RPMI8226 (cell line): Measurements from ENCODE around the gene ATP6V0A4.
"Not testable (repeated sequence)": the region's sequence is repeated elsewhere in the genome, so short reads cannot be mapped to it uniquely, and the experiment has no call there.

Experiments used
- DNase-seq: peaks from one replicate; pipeline ENCODE4 v3.0.0-alpha.2; 2015

ATP6V0A4 gene

GRCh38 chr7:138797715-138798320, at the start of gene ATP6V0A4, which contains the start of gene TMEM213:
Gene ATP6V0A4 (minus strand): TSS chr7:138798196. CDS start chr7:138771247, 26,949 bp downstream.
Gene TMEM213 (plus strand): TSS chr7:138797994. CDS start chr7:138798105, 111 bp downstream.
- DNase-seq, result no peak

GRCh38 chr7:138845711-138846110, 47.7 kb upstream of the ATP6V0A4 start:
- no peak for DNase-seq

DNA sequence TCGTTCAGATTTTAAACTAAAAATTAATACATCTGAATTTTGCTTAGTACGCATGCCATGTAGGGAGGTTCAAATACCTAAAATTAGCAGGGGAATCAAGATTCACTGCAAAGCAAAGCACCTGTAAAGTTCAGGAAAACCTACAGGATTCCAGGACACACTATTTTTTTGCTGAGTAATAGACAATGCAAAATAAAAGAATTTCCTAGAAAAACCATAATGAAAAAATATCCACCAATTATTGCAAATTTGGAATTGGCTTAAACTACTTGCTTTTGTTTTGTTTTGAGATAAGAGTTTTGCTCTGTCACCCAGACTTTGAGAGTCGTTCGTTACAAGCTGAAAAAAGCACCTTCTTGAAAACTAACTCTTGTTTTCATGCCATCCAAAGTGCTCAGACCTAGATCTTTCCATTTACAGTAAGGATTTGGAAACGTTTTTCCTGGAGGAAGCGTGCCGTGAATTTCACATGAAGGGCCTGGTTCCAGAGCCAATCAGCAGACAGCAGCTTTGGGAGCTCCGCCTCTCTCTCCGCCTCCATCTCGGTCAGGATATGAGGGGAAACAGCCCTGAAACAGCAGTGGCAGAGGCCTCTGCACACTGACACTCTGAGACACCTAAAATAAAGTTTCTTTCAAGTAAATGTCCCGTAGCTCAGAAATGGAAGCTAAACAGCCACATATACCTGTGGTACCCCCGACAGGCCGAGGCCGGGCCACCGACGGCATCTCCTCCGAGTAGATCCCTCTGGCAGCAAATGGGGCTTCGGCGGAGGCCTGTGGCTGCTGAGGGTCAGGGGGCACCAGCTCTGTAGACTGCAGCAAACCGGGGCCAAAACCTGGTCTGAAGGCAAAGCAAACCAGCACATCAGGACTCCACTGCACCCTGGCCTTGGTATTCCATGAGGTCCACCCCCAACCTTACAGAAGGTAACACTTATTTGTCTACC, 45.9 kb upstream of the ATP6V0A4 start:
- DNase-seq, result no peak

DNA sequence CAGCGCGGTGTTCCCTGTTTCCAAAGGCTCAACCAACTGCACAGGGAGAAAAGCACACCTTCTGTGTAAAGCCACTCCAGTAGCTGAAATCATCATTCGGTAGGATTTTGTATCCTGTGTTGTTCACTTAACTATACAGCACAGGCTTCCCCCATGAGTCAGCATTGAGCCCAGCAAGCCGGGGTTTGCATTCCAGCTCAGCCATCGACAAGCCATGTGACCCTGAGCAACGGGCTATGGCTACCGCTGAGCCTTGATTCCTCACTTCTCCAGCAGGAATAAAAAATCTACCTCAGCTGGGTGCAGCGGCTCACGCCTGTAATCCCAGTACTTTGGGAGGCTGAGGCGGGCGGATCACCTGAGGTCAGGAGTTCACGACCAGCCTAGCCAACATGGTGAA, 44.1 kb upstream of the ATP6V0A4 start:
- no peak for DNase-seq

- no peak for DNase-seq
Observed at GRCh38 chr7:138838166-138838565, 40.2 kb upstream of the ATP6V0A4 start.

- peak; percentile 10 for DNase-seq
Observed at GRCh38 chr7:138837627-138838026, 39.6 kb upstream of the ATP6V0A4 start.

GRCh38 chr7:138835087-138835486, 37.1 kb upstream of the ATP6V0A4 start:
- DNase-seq, result no peak

GRCh38 chr7:138834583-138834982, 36.6 kb upstream of the ATP6V0A4 start:
- DNase-seq, result no peak

DNA sequence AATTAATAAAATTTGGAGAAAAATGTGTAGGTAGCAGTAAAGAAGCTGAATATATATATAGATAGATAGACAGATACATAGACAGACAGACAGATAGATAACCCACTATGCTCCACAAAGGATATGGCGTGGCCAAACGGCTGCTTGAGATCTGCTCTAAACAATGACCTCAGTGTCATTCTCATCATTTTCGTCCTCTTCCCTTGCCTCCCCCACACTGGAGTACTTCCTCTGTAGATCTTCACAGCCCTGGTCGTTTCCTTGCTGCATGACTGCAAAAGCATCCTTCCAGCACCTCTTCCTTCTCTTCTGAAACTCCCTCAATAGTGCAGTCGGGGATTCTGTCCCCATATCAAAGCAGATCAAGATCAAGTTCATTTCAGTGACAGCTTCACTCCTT, 35.6 kb upstream of the ATP6V0A4 start:
- no peak for DNase-seq

- no peak for DNase-seq
Observed at GRCh38 chr7:138832966-138833365, 35.0 kb upstream of the ATP6V0A4 start.

DNA sequence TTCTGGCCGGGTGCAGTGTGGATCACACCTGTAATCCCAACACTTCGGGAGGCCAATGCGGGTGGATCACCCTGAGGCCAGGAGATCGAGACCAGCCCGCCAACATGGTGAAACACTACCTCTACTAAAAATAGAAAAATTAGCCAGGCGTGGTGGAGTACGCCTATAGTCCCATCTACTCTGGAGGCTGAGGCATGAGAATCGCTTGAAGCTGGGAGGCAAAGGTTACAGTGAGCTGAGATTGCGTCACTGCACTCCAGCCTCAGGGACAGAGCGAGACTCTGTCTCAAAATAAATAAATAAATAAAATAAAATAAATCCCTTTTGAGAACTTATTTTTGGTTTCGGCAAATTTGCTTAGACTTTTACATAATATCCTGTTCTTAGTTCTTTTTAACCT, 31.3 kb upstream of the ATP6V0A4 start:
- no peak for DNase-seq

DNA sequence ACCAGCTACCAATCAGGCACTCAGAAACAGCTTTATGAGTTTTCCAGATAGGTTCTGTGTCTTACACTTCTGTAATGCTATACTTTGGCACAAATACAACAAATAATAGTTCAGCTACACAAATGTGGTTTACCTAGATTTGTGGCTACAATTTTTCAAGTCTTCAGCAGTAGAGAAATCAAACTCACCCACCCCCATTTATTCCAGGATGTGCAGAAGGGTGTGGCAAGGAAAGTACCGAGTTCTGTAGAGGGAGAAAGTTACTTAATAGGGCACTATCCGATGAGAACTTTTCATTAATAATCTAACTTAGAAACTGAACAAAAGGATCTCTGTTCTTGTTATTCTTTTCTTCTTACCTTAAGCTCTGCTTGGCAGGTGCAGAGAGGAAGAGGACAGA, 30.3 kb upstream of the ATP6V0A4 start:
- DNase-seq, result no peak

GRCh38 chr7:138825049-138825721, 27.2 kb upstream of the ATP6V0A4 start:
- DNase-seq, result no peak

DNA sequence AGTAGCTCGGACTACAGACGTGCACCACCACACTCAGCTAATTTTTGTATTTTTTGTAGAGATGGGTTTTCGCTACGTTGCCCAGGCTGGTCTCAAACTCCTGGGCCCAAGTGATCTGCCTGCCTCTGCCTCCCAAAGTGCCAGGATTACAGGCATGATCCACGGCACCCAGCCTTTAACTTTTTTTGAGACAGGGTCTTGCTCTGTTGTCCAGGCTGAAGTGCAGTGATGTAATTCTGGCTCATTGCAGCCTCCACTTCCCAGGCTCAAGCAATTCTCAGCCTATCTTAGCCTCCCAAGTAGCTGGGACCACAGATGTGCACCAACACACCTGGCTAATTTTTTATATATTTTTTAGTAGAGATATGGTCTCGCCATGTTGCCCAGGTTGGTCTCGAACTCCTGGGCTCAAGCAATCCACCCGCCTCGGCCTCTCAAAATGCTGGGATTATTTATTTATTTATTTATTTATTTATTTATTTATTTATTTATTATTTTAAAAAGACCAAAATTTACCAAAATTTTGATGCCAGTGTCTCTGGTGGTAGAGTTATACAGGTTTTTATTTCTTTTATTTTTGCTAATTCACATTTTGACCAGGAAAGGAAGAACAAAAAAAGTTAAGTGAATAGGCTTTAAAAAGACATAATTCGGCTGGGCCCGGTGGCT, 25.0 kb upstream of the ATP6V0A4 start:
- no peak for DNase-seq

DNA sequence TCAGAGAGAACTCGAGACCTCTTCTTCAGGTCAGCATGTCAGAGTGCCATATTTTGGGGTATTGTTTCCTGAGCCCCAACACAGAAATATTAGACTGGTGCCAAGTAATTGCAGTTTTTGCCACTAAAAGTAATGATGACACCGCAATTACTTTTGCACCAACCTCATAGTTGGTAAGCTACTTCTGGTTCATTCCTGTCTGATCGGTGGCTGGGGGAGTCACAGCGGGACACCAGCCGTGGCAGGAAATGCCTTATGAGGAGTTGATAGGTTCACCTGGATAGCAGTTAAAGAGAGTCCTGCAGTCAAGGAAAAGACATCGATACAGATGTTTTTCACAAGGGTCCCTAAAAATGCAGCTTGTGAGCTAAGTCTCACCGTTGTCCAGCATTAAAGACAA, 23.9 kb upstream of the ATP6V0A4 start:
- no peak for DNase-seq

DNA sequence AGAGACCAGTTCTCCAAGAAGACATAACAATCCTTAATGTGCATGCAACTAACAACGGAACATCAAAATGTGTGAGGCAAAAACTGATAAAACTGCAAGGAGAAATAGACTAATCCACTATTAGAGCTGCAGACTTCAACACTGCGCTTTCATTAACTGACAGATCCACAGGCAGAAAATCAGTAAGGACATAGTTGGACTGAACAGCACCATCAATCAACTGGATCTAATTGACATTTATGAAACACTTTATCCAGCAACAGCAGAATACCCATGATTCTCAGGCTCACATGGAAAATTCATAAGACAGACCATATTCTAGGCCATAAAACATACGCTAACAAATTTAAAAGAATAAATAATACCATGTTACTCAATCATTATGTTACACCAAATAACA, 21.6 kb upstream of the ATP6V0A4 start:
- DNase-seq, result no peak

DNA sequence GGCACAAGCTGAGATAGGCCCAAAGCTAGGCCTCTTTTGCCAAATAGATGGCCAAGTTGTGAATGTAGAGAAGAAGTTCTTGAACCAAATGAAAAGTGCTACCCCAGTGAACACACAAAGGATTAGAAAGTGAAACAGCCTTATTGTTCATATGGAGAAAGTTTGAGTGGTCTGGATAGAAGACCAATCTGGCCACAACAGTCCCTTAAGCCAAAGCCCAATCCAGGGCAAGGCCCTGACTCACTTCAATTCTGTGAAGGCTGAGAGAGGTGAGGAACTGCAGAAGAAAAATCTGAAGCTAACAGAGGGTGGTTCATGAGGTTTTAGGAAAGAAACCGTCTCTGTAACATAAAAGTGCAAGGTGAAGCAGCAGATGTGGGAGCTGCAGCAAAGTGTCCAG, 18.7 kb upstream of the ATP6V0A4 start:
- no peak for DNase-seq

GRCh38 chr7:138814816-138815332, 16.9 kb upstream of the ATP6V0A4 start:
- no peak for DNase-seq

GRCh38 chr7:138813945-138814344, 15.9 kb upstream of the ATP6V0A4 start:
- DNase-seq, result no peak

DNA sequence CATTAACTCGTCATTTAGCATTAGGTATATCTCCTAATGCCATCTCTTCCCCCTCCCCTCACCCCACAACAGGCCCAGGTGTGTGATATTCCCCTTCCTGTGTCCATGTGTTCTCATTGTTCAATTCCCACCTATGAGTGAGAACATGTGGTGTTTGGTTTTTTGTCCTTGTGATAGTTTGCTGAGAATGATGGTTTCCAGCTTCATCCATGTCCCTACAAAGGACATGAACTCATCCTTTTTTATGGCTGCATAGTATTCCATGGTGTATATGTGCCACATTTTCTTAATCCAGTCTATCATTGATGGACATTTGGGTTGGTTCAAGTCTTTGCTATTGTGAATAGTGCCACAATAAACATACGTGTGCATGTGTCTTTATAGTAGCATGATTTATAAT, 13.3 kb upstream of the ATP6V0A4 start:
- DNase-seq, result not testable (repeated sequence)

- DNase-seq, result no peak
Observed at GRCh38 chr7:138809346-138809745, 11.3 kb upstream of the ATP6V0A4 start.

- DNase-seq, result no peak
Observed at GRCh38 chr7:138804618-138805017, 6.6 kb upstream of the ATP6V0A4 start.

DNA sequence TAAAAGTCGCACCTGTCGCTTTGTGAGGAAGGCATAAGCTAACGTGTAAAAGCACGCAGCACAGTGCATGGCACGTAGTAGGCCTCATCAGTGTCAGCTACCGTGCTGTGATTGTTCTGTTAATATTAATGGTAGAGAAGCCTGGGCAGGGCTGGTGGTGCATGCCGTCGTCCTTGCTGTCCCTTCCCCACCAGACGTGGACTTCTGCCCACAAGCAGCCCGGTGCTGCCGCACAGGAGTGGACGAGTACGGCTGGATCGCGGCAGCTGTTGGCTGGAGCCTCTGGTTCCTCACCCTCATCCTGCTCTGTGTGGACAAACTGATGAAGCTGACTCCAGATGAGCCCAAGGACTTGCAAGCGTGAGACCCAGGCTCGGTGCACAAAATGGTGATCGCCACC, 4.7 kb upstream of the ATP6V0A4 start:
- DNase-seq, result no peak
